ENCODE results near the gene PHLDA2. TPM values are rescaled to one million over a fixed set of nuclear protein-coding genes. Genes with fewer than 3 reads are reported as not detected.

Gene PHLDA2
- polyA plus RNA-seq, 2 of the 4 experiments (the other 2 are of a cell fraction) = 7.0 to 49.6 TPM

GRCh38 chr11:2881981-2882375, 47.2 kb downstream of the PHLDA2 start:
- no peak for FAIRE-seq
- CTCF ChIA-PET = interaction anchor here (3.2 to 21.2 kb wide), 2 partner anchors 11 to 348 kb away, joined by 16 to 1059 read pairs; no protein-coding TSS in a partner anchor
- Histone ChIP-seq H3K4me3 (no peak overlapping the region), H3K27ac (no peak overlapping the region), H3K9me3 (no peaks in the 10 kb centered on the region), H3K4me1 (peaks cover 5% of the 10 kb centered on the region; the same call in 1 of the 3 replicates), H3K4me2 (no peak overlapping the region)
- TF ChIP-seq, protein P1, sequence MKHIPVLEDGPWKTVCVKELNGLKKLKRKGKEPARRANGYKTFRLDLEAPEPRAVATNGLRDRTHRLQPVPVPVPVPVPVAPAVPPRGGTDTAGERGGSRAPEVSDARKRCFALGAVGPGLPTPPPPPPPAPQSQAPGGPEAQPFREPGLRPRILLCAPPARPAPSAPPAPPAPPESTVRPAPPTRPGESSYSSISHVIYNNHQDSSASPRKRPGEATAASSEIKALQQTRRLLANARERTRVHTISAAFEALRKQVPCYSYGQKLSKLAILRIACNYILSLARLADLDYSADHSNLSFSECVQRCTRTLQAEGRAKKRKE (CRISPR knock-in tag; IDR thresholded peaks at IDR 0.05; ENCODE audit: low read depth) = no peak
- TF ChIP-seq, protein P2, sequence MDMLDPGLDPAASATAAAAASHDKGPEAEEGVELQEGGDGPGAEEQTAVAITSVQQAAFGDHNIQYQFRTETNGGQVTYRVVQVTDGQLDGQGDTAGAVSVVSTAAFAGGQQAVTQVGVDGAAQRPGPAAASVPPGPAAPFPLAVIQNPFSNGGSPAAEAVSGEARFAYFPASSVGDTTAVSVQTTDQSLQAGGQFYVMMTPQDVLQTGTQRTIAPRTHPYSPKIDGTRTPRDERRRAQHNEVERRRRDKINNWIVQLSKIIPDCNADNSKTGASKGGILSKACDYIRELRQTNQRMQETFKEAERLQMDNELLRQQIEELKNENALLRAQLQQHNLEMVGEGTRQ (IDR thresholded peaks at IDR 0.05) = no peak
- TF ChIP-seq RARB (CRISPR knock-in tag; IDR thresholded peaks at IDR 0.05) (no peak), HMGXB4 (CRISPR knock-in tag; IDR thresholded peaks at IDR 0.05; ENCODE audit: borderline replicate concordance) (no peak), JUNB (IDR thresholded peaks at IDR 0.05) (no peak), MAX (IDR thresholded peaks at IDR 0.05) (no peak), PHF8 (IDR thresholded peaks at IDR 0.05; ENCODE audit: borderline replicate concordance, low read depth) (no peak)
- POLR2A ChIA-PET = interaction anchor here (1.4 kb wide), 1 partner anchor 47 kb away, joined by 3 read pairs; the partner anchor contains the start of gene PHLDA2
- WGBS (ENCODE audit: missing lambda C conversion rate) = 82% methylated on average over 12 of the region's 12 CpGs
- no peak for DNase-seq (ENCODE audit: low read depth in 1 of 2, low spot score in 1 of 2)
- no peak for ATAC-seq

GRCh38 chr11:2881076-2881980, 47.9 kb downstream of the PHLDA2 start:
- ATAC-seq (no peak), FAIRE-seq (no peak), DNase-seq (ENCODE audit: low read depth in 1 of 2, low spot score in 1 of 2) (no peak)
- H3K4me3 ChIP-seq = no peak overlapping the region
- no peak overlapping the region for H3K27ac ChIP-seq
- no peak overlapping the region for H3K4me2 ChIP-seq
- CTCF ChIA-PET = interaction anchor here (3.2 to 21.2 kb wide), 2 partner anchors 11 to 347 kb away, joined by 16 to 1059 read pairs; no protein-coding TSS in a partner anchor
- H3K4me1 ChIP-seq = peaks cover 5% of the 10 kb centered on the region; the same call in 1 of the 3 replicates
- WGBS (ENCODE audit: missing lambda C conversion rate) = 72% methylated on average over 19 of the region's 19 CpGs
- no peaks in the 10 kb centered on the region for H3K9me3 ChIP-seq
- POLR2A ChIA-PET = interaction anchor here (1.4 kb wide), 1 partner anchor 48 kb away, joined by 3 read pairs; the partner anchor contains the start of gene PHLDA2
- TF ChIP-seq EHMT2 (IDR thresholded peaks at IDR 0.05; ENCODE audit: low read depth) (no peak), CHD4 (IDR thresholded peaks at IDR 0.05; ENCODE audit: borderline replicate concordance) (no peak), PHF8 (IDR thresholded peaks at IDR 0.05; ENCODE audit: borderline replicate concordance, low read depth) (no peak), RFX5 (IDR thresholded peaks at IDR 0.05) (no peak), REST (IDR thresholded peaks at IDR 0.05) (no peak), HDAC2 (IDR thresholded peaks at IDR 0.05) (no peak), HMGXB4 (CRISPR knock-in tag; IDR thresholded peaks at IDR 0.05; ENCODE audit: borderline replicate concordance) (no peak), TFCP2L1 (CRISPR knock-in tag; IDR thresholded peaks at IDR 0.05) (no peak), GATA3 (IDR thresholded peaks at IDR 0.05; ENCODE audit: borderline replicate concordance) (no peak), RCOR1 (IDR thresholded peaks at IDR 0.05; ENCODE audit: low read depth, low read length) (no peak), RARB (CRISPR knock-in tag; IDR thresholded peaks at IDR 0.05) (no peak), RAD21 (conservative IDR thresholded peaks at IDR 0.05 in 1 of 2, IDR thresholded peaks at IDR 0.05 in 1 of 2) (no peak), MAX (IDR thresholded peaks at IDR 0.05) (no peak)
- TF ChIP-seq, protein P3, sequence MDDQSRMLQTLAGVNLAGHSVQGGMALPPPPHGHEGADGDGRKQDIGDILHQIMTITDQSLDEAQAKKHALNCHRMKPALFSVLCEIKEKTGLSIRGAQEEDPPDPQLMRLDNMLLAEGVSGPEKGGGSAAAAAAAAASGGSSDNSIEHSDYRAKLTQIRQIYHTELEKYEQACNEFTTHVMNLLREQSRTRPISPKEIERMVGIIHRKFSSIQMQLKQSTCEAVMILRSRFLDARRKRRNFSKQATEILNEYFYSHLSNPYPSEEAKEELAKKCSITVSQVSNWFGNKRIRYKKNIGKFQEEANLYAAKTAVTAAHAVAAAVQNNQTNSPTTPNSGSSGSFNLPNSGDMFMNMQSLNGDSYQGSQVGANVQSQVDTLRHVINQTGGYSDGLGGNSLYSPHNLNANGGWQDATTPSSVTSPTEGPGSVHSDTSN (IDR thresholded peaks at IDR 0.05) = no peak
- TF ChIP-seq, protein P4, sequence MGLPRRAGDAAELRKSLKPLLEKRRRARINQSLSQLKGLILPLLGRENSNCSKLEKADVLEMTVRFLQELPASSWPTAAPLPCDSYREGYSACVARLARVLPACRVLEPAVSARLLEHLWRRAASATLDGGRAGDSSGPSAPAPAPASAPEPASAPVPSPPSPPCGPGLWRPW (IDR thresholded peaks at IDR 0.05) = no peak
- TF ChIP-seq, protein P2 (IDR thresholded peaks at IDR 0.05) = no peak

Data from A549 (cell line).